Upper lobe of left lung (tissue), 4 donors: ENCODE results near the gene CMAS.

ENCODE experiments used
- CTCF ChIP-seq, 6 experiments: fragments of 450-650 bp in 4 of 6; fragments of 200-600 bp in 2 of 6; sonication (generic) in 2 of 6; IDR thresholded peaks; one replicate each; pipeline ENCODE4 v1.5.1; 2016 to 2019; ENCODE audit warnings: antibody characterized with exemption in 6 of 6
- EP300 ChIP-seq, 4 donors: sonication (generic); formaldehyde crosslinking; IDR thresholded peaks; one replicate each; pipeline ENCODE4 v1.5.1; 2017; ENCODE audit warnings: antibody characterized with exemption in 4 of 4, control low read depth in 2 of 4
- POLR2A ChIP-seq, 4 donors: fragments of 450-650 bp; IDR thresholded peaks; one replicate each; pipeline ENCODE4 v1.5.1; 2016 to 2017; ENCODE audit warnings: antibody characterized with exemption in 4 of 4, mild to moderate bottlenecking in 2 of 4
- POLR2AphosphoS5 ChIP-seq, 2 donors: sonication (generic); formaldehyde crosslinking; IDR thresholded peaks; one replicate each; pipeline ENCODE4 v1.5.1; 2017; ENCODE audit warnings: antibody characterized with exemption in 2 of 2

DNA sequence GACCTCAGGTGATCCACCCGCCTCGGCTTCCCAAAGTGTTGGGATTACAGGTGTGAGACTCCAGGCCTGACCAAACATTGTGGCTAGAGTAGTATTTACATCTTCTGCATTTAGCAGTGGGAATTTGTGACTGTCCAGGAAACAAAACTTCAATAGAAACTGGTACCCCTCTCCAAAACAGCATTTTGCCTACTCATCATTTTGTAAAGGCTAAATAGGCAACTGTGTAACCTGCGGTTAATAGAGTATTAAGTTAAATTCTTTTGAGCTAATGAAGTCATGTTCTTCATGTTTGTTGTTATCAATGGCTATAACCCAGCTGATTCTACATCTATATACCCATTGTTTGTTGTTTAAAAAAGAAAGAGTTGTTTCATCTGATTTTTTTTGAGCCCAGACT is 8.1 kb downstream of the CMAS start:
- no peak for TF ChIP-seq CTCF (IDR thresholded peaks at IDR 0.05)
- TF ChIP-seq POLR2AphosphoS5 (IDR thresholded peaks at IDR 0.05), result no peak
- TF ChIP-seq EP300 (IDR thresholded peaks at IDR 0.05), result no peak
- TF ChIP-seq POLR2A (IDR thresholded peaks at IDR 0.05), result no peak
